ENCODE results near the gene DPP6. TPM values are rescaled to one million over a fixed set of nuclear protein-coding genes. Genes with fewer than 3 reads are reported as not detected.

Gene DPP6
- total RNA-seq, 1 experiment from 2014 or later, result not detected

GRCh38 chr7:154450451-154450850, 398.3 kb downstream of the DPP6 start:
- H3K36me3 ChIP-seq (ENCODE audit: control insufficient read depth, insufficient read depth, low read length), result no peaks in the 10 kb centered on the region
- H3K27ac ChIP-seq (ENCODE audit: low read length), result no peak overlapping the region
- no TSS peak for BruUV-seq (replicated peaks)
- no peaks in the 10 kb centered on the region for H3K27me3 ChIP-seq (ENCODE audit: control insufficient read depth, insufficient read depth, low read length)
- no peak for DNase-seq (ENCODE audit: low read depth, low spot score)
- no peaks in the 10 kb centered on the region for H3K4me1 ChIP-seq (ENCODE audit: control insufficient read depth, insufficient read depth, low read length)
- H3K9me3 ChIP-seq (ENCODE audit: control insufficient read depth, insufficient read depth, low read depth, low read length), result no peaks in the 10 kb centered on the region
- no peak overlapping the region for H3K4me3 ChIP-seq (ENCODE audit: low read depth in 2 of 2, low read length in 2 of 2)
- in situ Hi-C loops (cut with HindIII; ENCODE audit: low pct_unique_long_range_greater_than_20kb, low sequenced_read_pairs), result no loop called here
- ChIA-PET POLR2A (no interaction called here), CTCF (no interaction called here)
- intact Hi-C loops (cut with micrococcal nuclease; ENCODE audit: unreplicated experiment), result no loop called here
- no peak for ATAC-seq
- TF ChIP-seq POLR2AphosphoS5 (IDR thresholded peaks at IDR 0.05; ENCODE audit: low read depth, low read length) (no peak), REST (IDR thresholded peaks at IDR 0.05; ENCODE audit: insufficient read depth in 1 of 2, low read depth in 2 of 2, low read length in 1 of 2) (no peak), TCF7L2 (IDR thresholded peaks at IDR 0.05; ENCODE audit: low read depth, low read length) (no peak), SIN3A (IDR thresholded peaks at IDR 0.05; ENCODE audit: borderline replicate concordance, insufficient read depth, low read depth, low read length) (no peak)
- TF ChIP-seq, protein P1, sequence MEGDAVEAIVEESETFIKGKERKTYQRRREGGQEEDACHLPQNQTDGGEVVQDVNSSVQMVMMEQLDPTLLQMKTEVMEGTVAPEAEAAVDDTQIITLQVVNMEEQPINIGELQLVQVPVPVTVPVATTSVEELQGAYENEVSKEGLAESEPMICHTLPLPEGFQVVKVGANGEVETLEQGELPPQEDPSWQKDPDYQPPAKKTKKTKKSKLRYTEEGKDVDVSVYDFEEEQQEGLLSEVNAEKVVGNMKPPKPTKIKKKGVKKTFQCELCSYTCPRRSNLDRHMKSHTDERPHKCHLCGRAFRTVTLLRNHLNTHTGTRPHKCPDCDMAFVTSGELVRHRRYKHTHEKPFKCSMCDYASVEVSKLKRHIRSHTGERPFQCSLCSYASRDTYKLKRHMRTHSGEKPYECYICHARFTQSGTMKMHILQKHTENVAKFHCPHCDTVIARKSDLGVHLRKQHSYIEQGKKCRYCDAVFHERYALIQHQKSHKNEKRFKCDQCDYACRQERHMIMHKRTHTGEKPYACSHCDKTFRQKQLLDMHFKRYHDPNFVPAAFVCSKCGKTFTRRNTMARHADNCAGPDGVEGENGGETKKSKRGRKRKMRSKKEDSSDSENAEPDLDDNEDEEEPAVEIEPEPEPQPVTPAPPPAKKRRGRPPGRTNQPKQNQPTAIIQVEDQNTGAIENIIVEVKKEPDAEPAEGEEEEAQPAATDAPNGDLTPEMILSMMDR (IDR thresholded peaks at IDR 0.05), result no peak

DNA sequence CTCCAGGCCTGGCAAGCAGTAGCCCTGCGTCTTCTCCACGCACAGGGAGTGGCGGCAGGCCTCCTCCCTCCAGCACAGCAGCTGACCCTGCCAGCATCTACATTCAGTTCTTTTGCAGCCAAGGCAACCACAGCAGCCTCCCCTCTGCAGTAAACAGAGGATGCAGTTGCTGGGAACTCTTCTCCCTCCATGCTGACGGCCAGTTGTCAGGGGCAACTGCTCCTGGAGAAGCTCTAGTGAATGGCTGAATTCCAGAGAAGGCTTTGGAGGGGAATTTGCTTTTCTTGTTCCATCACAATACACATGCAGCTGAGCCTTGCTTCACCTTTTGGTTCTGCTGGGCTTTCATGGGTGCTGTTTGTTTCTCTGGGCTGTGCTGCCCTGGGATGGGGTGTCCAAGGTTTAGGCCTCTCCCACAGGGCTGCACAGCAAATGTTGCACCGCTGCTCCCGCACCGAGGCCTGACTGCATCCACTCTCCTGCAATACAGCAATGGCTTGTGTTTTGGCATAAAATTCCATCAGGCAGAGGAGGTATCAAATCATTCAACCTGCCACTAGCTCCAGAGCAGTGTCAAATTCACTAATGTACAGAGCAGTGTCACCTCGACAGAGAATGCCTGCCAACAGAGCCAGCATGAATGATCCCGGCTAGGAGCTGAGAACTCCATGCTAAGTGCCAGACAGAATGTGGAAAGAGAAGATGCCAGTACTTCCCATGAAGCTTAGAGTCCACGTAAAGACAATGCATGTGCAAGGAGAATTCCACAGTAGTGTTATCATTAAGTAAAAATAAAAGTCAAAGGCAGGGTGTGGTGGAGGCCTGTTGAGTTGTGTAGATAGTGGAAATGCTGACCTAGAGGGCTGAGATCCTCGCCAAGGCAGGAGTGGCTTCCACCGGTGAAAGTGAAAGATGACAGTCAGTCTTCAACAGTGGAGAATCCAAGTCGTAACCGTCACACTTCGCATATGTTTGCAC, 399.6 kb downstream of the DPP6 start:
- Histone ChIP-seq H3K27me3 (ENCODE audit: control insufficient read depth, insufficient read depth, low read length) (no peaks in the 10 kb centered on the region), H3K27ac (ENCODE audit: low read length) (no peak overlapping the region), H3K4me1 (ENCODE audit: control insufficient read depth, insufficient read depth, low read length) (no peaks in the 10 kb centered on the region), H3K4me3 (ENCODE audit: low read depth in 2 of 2, low read length in 2 of 2) (no peak overlapping the region), H3K36me3 (ENCODE audit: control insufficient read depth, insufficient read depth, low read length) (no peaks in the 10 kb centered on the region), H3K9me3 (ENCODE audit: control insufficient read depth, insufficient read depth, low read depth, low read length) (no peaks in the 10 kb centered on the region)
- intact Hi-C loops (cut with micrococcal nuclease; ENCODE audit: unreplicated experiment), result no loop called here
- POLR2A ChIA-PET, result no interaction called here
- in situ Hi-C loops (cut with HindIII; ENCODE audit: low pct_unique_long_range_greater_than_20kb, low sequenced_read_pairs), result no loop called here
- CTCF ChIA-PET, result no interaction called here
- no peak for DNase-seq (ENCODE audit: low read depth, low spot score)
- BruUV-seq (replicated peaks), result no TSS peak
- TF ChIP-seq REST (IDR thresholded peaks at IDR 0.05; ENCODE audit: insufficient read depth in 1 of 2, low read depth in 2 of 2, low read length in 1 of 2), result no peak
- no peak for TF ChIP-seq TCF7L2 (IDR thresholded peaks at IDR 0.05; ENCODE audit: low read depth, low read length)
- TF ChIP-seq POLR2AphosphoS5 (IDR thresholded peaks at IDR 0.05; ENCODE audit: low read depth, low read length), result no peak
- TF ChIP-seq, protein P1 (IDR thresholded peaks at IDR 0.05), result no peak
- no peak for TF ChIP-seq SIN3A (IDR thresholded peaks at IDR 0.05; ENCODE audit: borderline replicate concordance, insufficient read depth, low read depth, low read length)
- ATAC-seq, result no peak

All from Panc1 (cell line).